GM10266 (cell line): Measurements from ENCODE around the gene RNF11.
"Not testable (repeated sequence)": the region's sequence is repeated elsewhere in the genome, so short reads cannot be mapped to it uniquely, and the experiment has no call there.

Source experiments
- DNase-seq: peaks from one replicate; pipeline ENCODE4 v3.0.0; 2012; ENCODE audit errors: extremely low spot score
- TF ChIP-seq, protein P1 (sequence below): IDR thresholded peaks from 2 replicates; pipeline ENCODE4 v1.5.1; 2012; ENCODE audit warnings: mild to moderate bottlenecking, low read depth; ENCODE audit not compliant: control insufficient read depth, insufficient read depth; ENCODE audit errors: missing control alignments

RNF11 gene

DNA sequence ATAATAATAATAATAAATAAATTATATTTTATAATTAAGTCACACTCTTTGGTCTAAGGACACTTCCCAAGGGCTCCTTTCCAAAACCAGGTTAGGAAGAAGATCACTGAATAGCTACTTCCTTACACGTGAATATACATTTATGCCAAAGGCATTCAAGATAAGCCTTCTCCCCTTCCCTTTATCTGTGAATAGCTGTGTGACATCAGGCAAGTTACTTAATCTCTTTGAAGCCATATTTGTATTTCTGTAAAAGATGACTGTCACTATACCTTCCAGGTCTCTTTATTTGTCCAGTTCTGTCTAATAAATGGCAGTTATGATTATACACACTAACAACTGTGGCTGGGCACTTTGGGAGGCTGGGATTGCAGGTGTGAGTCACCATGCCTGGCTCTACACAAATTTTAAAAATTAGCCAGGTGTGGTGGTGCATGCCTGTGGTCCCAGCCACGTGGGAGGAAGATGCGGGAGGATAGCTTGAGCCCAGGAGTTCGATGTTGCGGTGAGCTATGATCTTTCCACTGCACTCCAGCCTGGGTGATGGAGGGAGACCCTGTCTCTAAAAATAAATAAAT lies 5.5 kb upstream of the RNF11 start:
- no peak for DNase-seq

DNA sequence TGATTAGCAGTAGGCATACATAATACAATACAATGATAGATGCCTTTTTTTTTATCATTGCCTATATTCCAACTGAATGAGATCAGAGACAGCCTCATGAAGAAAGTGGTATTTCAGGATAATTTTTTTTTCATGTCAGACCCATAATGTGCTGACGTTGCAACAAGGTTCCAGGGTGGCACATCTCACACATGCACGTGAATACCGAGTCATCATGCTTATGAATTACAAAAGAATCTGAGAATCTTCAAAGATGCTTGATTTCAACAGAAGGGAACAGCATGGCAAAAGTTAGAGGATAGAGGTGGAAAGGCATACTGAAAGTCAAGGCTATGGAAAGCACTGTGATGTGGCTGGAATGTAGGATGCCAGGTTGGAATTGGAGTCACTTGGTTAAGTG lies 5.0 kb upstream of the RNF11 start:
- TF ChIP-seq, protein P1, sequence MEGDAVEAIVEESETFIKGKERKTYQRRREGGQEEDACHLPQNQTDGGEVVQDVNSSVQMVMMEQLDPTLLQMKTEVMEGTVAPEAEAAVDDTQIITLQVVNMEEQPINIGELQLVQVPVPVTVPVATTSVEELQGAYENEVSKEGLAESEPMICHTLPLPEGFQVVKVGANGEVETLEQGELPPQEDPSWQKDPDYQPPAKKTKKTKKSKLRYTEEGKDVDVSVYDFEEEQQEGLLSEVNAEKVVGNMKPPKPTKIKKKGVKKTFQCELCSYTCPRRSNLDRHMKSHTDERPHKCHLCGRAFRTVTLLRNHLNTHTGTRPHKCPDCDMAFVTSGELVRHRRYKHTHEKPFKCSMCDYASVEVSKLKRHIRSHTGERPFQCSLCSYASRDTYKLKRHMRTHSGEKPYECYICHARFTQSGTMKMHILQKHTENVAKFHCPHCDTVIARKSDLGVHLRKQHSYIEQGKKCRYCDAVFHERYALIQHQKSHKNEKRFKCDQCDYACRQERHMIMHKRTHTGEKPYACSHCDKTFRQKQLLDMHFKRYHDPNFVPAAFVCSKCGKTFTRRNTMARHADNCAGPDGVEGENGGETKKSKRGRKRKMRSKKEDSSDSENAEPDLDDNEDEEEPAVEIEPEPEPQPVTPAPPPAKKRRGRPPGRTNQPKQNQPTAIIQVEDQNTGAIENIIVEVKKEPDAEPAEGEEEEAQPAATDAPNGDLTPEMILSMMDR, result no peak
- DNase-seq, result no peak

More for the DNA sequence above, 5.5 kb upstream of the RNF11 start:
- TF ChIP-seq, protein P1, result no peak

DNA sequence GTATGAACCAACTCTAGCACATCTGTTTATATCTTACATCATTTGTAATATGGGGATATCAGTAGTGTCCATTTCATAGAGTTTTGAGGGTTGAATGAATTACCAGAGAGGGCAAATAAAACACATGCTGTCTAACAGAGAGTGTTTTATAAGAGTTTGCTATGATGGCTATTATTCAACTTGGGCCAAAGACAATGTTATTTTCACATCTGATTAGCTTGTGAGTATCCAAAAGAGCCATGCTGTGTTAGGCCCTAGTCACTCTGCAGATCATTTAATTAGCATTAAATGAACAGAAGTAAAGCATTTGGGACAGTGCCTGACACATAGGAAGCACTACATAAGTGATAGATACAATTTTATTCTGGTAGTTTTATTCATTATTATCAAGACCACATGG lies 4.2 kb upstream of the RNF11 start:
- TF ChIP-seq, protein P1, result no peak

DNA sequence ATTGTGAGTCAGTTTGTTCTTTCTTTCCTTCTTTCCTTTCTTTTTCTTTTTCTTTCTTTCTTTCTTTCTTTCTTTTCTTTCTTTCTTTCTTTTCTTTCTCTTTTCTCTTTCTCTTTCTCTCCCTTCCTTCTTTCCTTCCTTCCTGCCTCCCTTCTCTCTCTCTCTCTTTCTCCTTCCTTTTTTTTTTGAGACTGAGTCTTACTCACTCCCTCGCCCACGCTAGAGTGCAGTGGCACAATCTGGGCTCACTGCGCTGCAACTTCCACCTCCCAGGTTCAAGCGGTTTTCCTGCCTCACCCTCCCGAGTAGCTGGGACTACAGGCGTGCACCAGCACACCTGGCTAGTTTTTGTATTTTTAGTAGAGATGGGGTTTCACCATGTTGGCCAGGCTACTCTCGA lies 1.8 kb upstream of the RNF11 start:
- DNase-seq, result not testable (repeated sequence)

More for the DNA sequence above, 4.2 kb upstream of the RNF11 start:
- no peak for DNase-seq

DNA sequence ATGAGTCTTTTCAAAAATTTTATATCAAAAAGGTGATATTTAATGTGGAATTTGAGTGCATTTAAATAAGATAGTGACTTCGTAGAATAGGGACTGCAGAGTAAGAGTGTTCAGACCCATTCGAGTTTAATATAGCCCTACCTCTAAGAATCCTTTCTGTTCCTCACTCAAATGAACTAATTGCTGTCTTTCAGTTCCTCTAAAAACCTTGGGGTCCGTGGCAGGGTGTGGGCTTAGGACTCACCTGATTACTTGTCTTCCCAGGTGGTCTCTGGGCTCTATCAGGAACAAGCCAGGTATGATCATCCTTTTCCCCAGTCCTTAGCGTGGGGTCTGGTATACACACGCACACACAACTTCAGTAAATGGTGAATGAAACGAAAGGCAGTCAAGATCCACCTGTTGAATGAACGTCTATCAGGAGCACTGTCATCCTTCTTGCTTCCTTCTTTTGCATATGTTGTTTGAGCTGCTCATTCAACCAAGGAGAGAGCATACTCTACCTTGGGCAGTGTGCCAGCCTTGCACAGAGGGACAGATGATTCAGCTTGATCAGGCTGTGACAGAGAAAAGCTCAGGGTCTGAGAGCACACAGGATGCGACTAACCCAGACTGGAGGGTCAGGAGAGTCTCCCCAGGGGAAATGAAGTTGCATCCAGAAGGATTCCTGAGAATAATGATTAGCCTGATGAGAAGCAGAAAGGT lies 1.2 kb upstream of the RNF11 start:
- DNase-seq, result peak; percentile 73
- TF ChIP-seq, protein P1, result no peak

DNA sequence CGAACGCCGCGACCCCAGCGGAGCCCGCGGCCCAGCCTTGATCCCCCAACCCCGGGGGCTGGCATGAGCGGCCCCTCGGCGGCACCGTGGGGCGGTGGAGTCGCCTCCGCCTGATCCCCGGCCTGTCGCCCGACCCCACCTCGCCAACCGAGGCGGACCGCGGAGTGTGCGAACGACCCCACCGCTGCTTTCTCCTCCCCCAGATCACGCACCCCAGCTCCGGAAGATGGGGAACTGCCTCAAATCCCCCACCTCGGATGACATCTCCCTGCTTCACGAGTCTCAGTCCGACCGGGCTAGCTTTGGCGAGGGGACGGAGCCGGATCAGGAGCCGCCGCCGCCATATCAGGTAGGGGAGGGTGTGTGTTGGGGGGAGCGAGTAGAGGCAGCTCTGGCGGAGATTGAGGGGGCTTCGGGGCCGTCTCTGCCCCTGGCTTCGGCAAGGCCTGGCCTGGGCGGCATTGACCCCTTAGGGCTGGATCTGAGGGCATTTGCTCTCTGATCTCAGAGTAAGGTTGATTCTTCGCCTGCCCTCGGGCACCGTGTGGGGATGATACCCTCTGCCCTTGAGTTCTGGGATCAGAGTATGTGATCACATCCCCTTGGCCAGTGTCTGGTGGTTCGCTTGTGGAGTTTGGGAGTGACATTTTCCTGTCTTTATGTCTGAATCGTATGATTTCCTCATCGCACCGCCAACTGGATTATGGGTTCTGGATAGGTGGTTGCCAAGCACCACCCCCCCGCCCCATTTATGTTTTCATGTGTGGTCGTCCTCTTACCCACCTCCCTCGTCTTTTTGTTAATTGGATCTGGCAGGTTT lies 668 bp downstream of the RNF11 start:
- peak; percentile 33 for DNase-seq
- TF ChIP-seq, protein P1, result no peak

DNA sequence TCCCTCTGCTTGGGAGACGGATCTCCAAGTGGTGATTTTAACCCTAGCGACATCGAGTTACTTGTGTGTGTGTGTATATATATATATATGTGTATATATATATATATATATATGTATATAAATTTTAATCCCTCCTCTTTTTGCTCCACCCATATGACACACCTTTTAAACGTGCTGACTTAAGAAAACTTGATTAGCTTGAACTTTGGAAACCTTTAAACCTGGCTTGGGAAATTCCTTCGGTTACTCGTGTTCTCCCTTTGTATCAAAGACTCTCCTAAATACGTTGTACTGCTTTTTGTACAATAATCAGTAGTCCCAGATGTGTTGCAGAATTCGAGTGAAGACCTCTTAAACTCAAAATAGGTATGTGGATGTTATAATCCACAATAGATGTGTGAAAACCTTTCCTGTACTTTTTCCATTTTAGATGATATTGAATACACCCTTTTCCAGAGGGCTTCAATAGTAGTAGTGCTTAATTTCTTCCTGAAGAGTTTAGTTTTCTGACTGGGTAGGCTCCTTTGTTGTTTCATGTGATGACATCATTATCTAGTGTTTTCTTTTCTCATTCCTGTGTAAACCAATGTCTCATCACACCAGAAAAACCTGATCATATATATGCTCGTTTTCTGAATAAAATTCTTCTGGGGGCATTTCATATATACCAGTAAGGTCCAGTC lies 1.4 kb downstream of the RNF11 start:
- TF ChIP-seq, protein P1, result no peak
- DNase-seq, result no peak
